Right cardiac atrium (tissue), 5 donors: Measurements from ENCODE around the gene SPAG9. TPM values are rescaled to one million over a fixed set of nuclear protein-coding genes. Genes with fewer than 3 reads are reported as not detected.

ENCODE experiments used
- ATAC-seq, 2 donors: fragments of 200-7000 bp; cut with Tn5 transposase; one replicate each; pipeline versions ENCODE4 v1.8.0 to v1.9.1; 2020; ENCODE audit warnings: moderate library complexity in 2 of 2, mild to moderate bottlenecking in 1 of 2
- DNase-seq, 3 donors: peaks; one replicate each; pipeline ENCODE4 v3.0.0-alpha.2; 2020
- H3K27ac ChIP-seq: one replicate; pipeline ENCODE4 v1.5.1; 2013; ENCODE audit warnings: mild to moderate bottlenecking, low read length, control low read depth, moderate library complexity
- H3K27me3 ChIP-seq: one replicate; pipeline ENCODE4 v1.6.1; 2013; ENCODE audit not compliant: control insufficient read depth, insufficient read depth
- H3K4me1 ChIP-seq: one replicate; pipeline ENCODE4 v1.6.1; 2013; ENCODE audit warnings: low read length; ENCODE audit not compliant: control insufficient read depth, insufficient read depth
- H3K4me3 ChIP-seq: one replicate; pipeline ENCODE4 v1.5.1; 2013; ENCODE audit warnings: low read length, control low read depth
- H3K9me3 ChIP-seq: one replicate; pipeline ENCODE4 v1.6.1; 2013; ENCODE audit warnings: low read length; ENCODE audit not compliant: control insufficient read depth
- WGBS: extraction: QIAGEN DNeasy Blood & Tissue Kit; methylation state at CpG from one replicate; pipeline ENCODE4 v1.1.7; 2013; 5-methylcytosine and 5-hydroxymethylcytosine counted together
- intact Hi-C, 4 donors: fragments of 100-400 bp; cut with DNase I; formaldehyde crosslinking; loops; one replicate each; pipeline versions ENCODE4 v1.11.0 to v1.14.0; 2022 to 2023
- polyA plus RNA-seq: library from polyadenylated mRNA; stranded (reverse); fragments of 200-250 nt; gene quantifications from one replicate; pipeline ENCODE4 v1.2.3, GENCODE V29; 2013
- total RNA-seq, 4 donors: library from RNA; stranded (reverse); fragmentation: NEBNext Ultra II Directional; extraction: Animal tissue kit (Norgen Biotek cat#: 25700); gene quantifications; one replicate each; pipeline ENCODE4 v1.2.1, GENCODE V29; 2021
- donor health status: healthy with polysubstance abuse.
- donor health status: DM: no; HTN: yes; CAD: no.
- donor health status: DM: no; HTN: no; CAD: no.
- donor health status: DM: no; HTN: yes; CAD: no; lungs with severe emphysema.
- donor health status: DM: yes; HTN: yes; CAD: no.

The SPAG9 gene
- total and polyA plus RNA-seq, 5 donors, result 19.1 to 81.0 (median 59.0) TPM

DNA sequence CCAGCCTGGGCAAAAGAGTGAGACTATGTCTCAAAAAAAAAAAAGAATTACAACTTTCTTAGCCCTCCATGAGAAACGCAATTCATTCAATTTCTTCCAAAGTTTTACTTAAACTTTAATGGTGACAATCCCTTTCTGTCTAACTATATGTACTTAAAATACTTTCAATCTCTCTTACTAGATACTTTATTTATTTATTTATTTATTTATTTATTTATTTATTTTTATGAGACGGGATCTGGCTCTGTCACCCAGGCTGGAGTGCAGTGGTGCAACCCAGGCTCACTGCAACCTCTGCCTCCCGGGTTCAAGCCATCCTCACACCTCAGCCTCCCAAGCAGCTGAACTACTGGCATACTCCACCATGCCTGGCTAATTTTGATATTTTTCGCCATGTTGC lies 108.1 kb downstream of the SPAG9 start:
- Histone ChIP-seq H3K27ac (no peak overlapping the region), H3K4me3 (no peak overlapping the region), H3K9me3 (no peaks in the 10 kb centered on the region), H3K4me1 (no peaks in the 10 kb centered on the region), H3K27me3 (no peaks in the 10 kb centered on the region)
- no peak for DNase-seq
- no peak for ATAC-seq
- WGBS, result 96% methylated on average over 4 of the region's 4 CpGs
- intact Hi-C loops, result no loop called here

DNA sequence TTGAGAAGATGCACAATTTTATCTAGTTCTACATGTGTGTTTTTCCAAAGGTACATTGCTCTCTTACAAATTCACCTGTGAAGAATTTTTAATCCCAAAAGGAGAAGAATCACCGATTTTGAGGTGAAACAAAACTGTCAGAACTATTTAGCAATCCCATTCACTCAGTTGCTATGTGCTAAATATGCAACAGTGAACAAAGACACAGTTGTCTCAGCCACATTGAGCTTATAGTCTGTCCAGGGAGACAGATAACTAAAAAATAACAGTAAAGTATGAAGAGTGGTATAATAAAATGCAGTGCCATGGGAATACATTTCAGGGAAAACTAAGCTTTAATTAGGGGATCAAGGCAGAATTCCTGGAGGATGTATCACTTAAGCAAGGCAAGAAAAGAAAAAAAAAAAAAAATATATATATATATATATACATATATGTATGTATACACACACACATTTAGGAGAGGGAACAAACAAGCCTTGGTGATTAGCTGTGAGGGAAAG lies 110.4 kb downstream of the SPAG9 start:
- no peak for DNase-seq
- ATAC-seq, result no peak
- no peak overlapping the region for H3K27ac ChIP-seq
- 81% methylated on average over 1 of the region's 1 CpG for whole genome bisulfite sequencing
- H3K4me3 ChIP-seq, result no peak overlapping the region
- no peaks in the 10 kb centered on the region for H3K9me3 ChIP-seq
- H3K4me1 ChIP-seq, result no peaks in the 10 kb centered on the region
- intact Hi-C loops, result no loop called here
- H3K27me3 ChIP-seq, result no peaks in the 10 kb centered on the region

DNA sequence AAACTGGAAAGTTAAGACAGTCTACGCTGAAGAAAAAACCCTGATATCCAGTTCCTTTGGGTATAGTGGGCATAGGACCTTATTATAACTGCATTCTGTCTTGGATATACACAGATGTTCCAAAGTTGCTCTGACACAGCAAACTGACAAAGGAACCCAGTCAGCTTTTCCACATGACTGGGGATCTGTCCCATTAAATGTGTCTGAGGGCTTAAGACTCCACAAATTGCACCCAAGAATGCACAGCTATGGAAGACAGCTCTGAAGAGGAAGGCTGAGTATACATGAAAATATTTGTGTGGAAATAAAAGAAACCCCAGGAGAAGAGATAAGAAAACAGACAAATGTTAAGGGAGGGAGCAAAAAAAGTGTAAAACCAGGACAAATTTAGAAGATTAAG lies 114.1 kb downstream of the SPAG9 start:
- H3K9me3 ChIP-seq, result no peaks in the 10 kb centered on the region
- ATAC-seq, result no peak
- intact Hi-C loops, result loop anchor here in 1 of 4 donors (10.0 kb wide), 1 partner anchor 138 kb away; no protein-coding TSS in a partner anchor
- no peak for DNase-seq
- WGBS, result 94% methylated on average over 1 of the region's 1 CpG
- no peaks in the 10 kb centered on the region for H3K27me3 ChIP-seq
- no peaks in the 10 kb centered on the region for H3K4me1 ChIP-seq
- H3K4me3 ChIP-seq, result no peak overlapping the region
- H3K27ac ChIP-seq, result no peak overlapping the region

DNA sequence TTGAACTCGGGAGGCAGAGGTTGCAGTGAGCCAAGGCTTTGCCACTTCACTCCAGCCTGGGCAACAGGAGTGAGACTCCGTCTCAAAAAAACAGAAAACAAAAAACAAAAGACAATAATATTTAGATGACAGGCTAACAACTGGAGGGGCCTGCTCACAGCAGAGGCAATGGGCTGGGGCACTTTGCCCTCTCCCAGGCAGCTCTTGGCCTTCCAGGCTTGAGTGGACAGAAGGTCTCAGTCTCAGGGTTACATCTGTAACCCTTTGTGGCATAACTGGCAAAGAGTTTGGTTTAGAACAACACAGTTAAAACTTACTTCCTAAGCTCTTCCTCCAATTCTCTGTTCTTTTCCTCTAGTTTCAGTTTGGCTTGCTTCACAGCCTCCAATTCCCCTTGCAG lies 114.9 kb downstream of the SPAG9 start:
- Histone ChIP-seq H3K4me1 (no peaks in the 10 kb centered on the region), H3K27ac (no peak overlapping the region), H3K4me3 (no peak overlapping the region), H3K27me3 (no peaks in the 10 kb centered on the region), H3K9me3 (no peaks in the 10 kb centered on the region)
- DNase-seq (no peak), ATAC-seq (no peak)
- WGBS, result 87% methylated on average over 2 of the region's 2 CpGs
- intact Hi-C loops, result loop anchor here in 1 of 4 donors (10.0 kb wide), 1 partner anchor 139 kb away; no protein-coding TSS in a partner anchor

DNA sequence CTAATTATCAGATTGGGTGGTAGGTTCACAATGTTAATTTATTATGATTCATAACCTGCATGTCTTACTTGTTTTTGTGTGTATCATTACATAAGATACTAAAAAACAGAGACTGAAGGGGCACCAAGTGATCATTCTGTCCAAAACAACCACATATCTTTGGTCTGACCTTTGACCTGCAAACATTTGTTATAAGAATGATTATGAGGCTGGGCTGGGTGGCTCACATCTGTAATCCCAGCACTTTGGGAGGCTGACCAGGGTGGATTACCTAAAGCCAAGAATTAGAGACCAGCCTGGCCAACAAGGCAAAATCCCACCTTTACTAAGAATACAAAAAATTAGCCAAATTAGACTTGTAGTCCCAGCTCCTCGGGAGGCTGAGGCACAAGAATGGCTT lies 116.4 kb downstream of the SPAG9 start:
- no peak for DNase-seq
- 78% methylated on average over 1 of the region's 1 CpG for WGBS
- Histone ChIP-seq H3K27ac (no peak overlapping the region), H3K4me3 (no peak overlapping the region), H3K4me1 (no peaks in the 10 kb centered on the region), H3K9me3 (no peaks in the 10 kb centered on the region), H3K27me3 (no peaks in the 10 kb centered on the region)
- no peak for ATAC-seq
- intact Hi-C loops, result loop anchor here in 3 of 4 donors (5.0 to 10.0 kb wide), 2 partner anchors 141 to 148 kb away; partner anchors contain the start of gene NME1 (in 2 of the 3)

DNA sequence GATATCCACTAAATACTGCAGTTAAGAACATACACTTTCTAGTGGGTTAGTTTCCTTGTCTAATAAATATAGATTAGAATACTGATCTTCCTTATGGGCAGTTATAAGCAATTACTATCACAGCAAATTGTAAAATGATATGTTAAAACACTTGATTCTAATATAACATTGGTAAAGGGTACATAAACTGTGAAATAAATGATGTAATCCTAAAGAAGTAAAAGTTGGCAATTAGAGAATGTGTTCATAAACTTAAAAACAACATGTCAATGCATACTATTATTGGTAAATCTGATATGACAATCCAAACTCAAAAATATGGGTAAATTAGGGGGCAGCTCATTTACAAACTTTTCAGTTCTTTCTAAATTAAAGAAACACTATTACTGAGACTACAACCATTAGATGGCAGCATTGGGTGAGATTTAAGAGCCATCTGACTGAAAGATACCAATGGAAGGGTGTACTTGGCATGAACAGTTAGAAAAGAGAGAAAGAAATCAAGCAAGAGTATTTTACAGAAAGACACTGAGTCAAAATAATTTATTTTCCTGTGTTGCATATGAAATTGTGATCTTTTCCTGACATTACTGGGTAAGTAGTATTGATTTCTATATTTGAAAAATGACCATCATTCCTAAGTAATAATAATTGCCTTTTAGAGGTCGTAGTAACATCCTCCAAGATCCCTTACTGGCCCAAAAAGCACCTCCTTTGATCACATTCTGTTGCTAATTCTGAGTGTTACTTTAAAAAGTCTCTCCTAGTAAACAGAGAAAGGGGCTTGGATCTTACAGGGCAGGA lies 119.6 kb downstream of the SPAG9 start:
- no peak overlapping the region for H3K4me3 ChIP-seq
- H3K4me1 ChIP-seq, result no peaks in the 10 kb centered on the region
- no peak overlapping the region for H3K27ac ChIP-seq
- WGBS, result 94% methylated on average over 1 of the region's 1 CpG
- H3K9me3 ChIP-seq, result no peaks in the 10 kb centered on the region
- no peak for DNase-seq
- no peaks in the 10 kb centered on the region for H3K27me3 ChIP-seq
- ATAC-seq, result peak; percentile 68 to 70
- intact Hi-C loops, result loop anchor here (2.0 to 10.0 kb wide), 3 partner anchors 144 to 152 kb away; partner anchors contain the start of gene NME1 (in 3 of the 4)

DNA sequence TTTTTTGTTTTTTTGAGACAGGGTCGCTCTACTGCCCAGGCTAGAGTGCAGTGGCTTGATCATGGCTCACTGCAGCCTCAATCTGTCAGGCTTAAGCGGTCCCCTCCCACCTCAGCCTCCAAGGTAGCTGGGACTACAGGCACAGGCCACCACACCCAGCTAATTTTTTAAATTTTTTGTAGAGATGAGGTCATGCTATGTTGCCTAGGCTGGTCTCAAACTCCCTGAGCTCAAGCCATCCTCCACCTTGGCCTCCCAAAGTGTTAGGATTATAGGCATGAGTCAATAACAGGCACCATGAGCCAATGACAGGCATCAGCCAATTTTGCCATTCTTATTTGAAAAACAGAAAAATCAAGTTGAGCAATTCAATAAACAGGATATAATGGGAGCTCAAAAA lies 125.0 kb downstream of the SPAG9 start:
- H3K4me3 ChIP-seq, result no peak overlapping the region
- no peak overlapping the region for H3K27ac ChIP-seq
- no peaks in the 10 kb centered on the region for H3K9me3 ChIP-seq
- H3K27me3 ChIP-seq, result no peaks in the 10 kb centered on the region
- WGBS, result 91% methylated on average over 2 of the region's 2 CpGs
- DNase-seq (no peak), ATAC-seq (no peak)
- no peaks in the 10 kb centered on the region for H3K4me1 ChIP-seq
- intact Hi-C loops, result no loop called here

DNA sequence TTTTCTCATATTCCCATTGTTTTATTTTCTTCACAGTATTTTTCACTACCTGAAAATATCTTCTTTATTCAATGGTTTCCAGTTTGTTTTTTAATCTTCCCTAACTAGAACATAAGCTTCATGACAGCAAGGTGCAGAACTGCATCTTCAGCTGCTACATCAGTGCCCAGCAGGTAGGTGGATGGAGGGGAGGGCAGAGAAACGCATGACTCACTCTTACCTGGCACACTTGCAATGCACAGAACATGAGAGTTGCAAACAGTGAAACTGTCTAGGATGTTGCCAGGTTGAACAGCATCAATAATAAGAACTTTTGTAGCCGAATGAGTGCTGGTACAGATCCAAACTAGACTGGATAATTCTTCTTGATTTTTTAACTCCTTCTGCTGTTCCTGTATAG lies 127.1 kb downstream of the SPAG9 start:
- ATAC-seq (no peak), DNase-seq (no peak)
- Histone ChIP-seq H3K4me1 (no peaks in the 10 kb centered on the region), H3K4me3 (no peak overlapping the region), H3K27ac (no peak overlapping the region), H3K27me3 (no peaks in the 10 kb centered on the region), H3K9me3 (no peaks in the 10 kb centered on the region)
- WGBS, result 70% methylated on average over 2 of the region's 2 CpGs
- intact Hi-C loops, result no loop called here

DNA sequence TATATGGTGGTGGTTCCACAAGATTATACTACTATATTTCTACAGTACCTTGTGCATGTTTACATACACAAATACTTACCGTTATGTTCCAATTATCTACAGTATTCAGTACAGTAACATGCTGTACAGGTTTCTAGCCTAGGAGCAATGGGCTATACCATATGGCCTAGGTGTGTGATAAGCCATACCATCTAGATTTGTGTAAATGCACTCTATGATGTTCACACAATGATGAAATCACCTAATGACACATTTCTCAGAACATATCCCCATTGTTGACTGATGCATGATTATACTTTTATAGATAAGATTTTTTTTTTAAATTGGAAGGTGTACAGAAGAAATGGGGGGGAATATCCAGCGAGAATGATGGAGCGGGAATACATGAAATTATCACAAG lies 131.5 kb downstream of the SPAG9 start:
- Histone ChIP-seq H3K4me3 (no peak overlapping the region), H3K9me3 (no peaks in the 10 kb centered on the region), H3K4me1 (no peaks in the 10 kb centered on the region), H3K27ac (no peak overlapping the region), H3K27me3 (no peaks in the 10 kb centered on the region)
- intact Hi-C loops, result no loop called here
- 95% methylated on average over 3 of the region's 3 CpGs for WGBS
- DNase-seq, result no peak
- no peak for ATAC-seq

DNA sequence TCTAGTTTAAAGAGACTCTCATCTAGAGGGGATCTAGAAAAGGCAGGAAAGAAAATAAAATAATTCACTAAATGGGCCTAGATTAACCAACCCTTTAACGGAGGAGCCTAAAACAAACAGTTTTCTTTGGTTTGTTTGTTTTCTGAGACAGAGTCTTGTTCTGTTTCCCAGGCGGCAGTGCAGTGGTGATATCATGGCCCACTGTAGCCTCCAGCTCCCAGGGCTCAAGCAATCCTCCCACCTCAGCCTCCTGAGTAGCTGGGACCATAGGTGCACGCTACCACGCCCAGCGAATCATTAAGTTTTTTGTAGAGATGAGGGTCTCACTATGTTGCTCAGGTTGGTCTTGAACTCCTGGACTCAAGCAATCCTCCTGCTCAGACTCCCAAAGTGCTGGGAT lies 132.2 kb downstream of the SPAG9 start:
- intact Hi-C loops, result no loop called here
- Histone ChIP-seq H3K27me3 (no peaks in the 10 kb centered on the region), H3K4me3 (no peak overlapping the region), H3K9me3 (no peaks in the 10 kb centered on the region), H3K27ac (no peak overlapping the region), H3K4me1 (no peaks in the 10 kb centered on the region)
- DNase-seq (no peak), ATAC-seq (no peak)
- 92% methylated on average over 5 of the region's 5 CpGs for WGBS

DNA sequence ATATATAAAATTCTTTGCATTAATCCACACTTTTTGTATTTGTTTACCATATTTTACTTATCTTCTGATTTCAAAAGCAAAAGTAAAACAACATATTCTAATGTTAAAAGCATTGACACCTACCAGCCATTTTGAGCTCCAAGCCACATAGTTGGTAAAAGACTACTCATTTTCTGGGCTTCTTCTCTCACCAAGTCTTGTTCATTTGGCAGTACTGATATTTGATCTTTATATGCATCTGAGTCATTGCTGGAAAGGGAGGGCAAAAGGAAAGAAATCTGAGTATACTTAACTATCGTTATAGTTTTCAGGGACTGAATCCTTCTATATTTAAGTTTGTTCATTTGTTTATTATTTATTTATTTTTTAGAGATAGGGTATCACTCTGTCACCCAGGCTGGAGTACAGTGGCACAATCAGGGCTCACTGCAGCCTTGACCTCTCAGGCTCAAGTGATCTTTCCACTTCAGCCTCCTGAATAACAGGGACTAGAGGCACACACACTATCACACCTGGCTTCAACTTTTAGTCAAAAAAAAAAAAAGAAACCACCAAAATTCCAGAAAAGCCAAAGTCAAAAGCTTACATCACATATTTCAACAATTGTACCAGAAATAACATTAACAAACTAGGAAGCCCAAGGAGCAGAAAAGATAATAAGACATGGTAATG lies 133.5 kb downstream of the SPAG9 start:
- no peak overlapping the region for H3K27ac ChIP-seq
- intact Hi-C loops, result no loop called here
- 82% methylated on average over 1 of the region's 1 CpG for WGBS
- no peaks in the 10 kb centered on the region for H3K27me3 ChIP-seq
- H3K4me3 ChIP-seq, result no peak overlapping the region
- H3K4me1 ChIP-seq, result no peaks in the 10 kb centered on the region
- ATAC-seq (no peak), DNase-seq (no peak)
- H3K9me3 ChIP-seq, result no peaks in the 10 kb centered on the region
